HUES48 (cell line): ENCODE results near the gene DYRK1A.

Source experiments
- H3K27ac ChIP-seq: one replicate; pipeline ENCODE4 v1.7.0; 2013; ENCODE audit warnings: low read depth, low read length, inconsistent platforms
- H3K27me3 ChIP-seq: 2 replicates; pipeline ENCODE4 v1.6.1; 2013; ENCODE audit warnings: mild to moderate bottlenecking, low read length; ENCODE audit not compliant: control insufficient read depth, insufficient read depth
- H3K36me3 ChIP-seq: 2 replicates; pipeline ENCODE4 v1.6.1; 2013; ENCODE audit warnings: low read length; ENCODE audit not compliant: control insufficient read depth, insufficient read depth
- H3K4me1 ChIP-seq: 2 replicates; pipeline ENCODE4 v1.6.1; 2013; ENCODE audit warnings: mild to moderate bottlenecking, low read length; ENCODE audit not compliant: control insufficient read depth, insufficient read depth
- H3K4me3 ChIP-seq: 2 replicates; pipeline ENCODE4 v1.5.1; 2013; ENCODE audit warnings: mild to moderate bottlenecking, low read depth, low read length
- H3K9ac ChIP-seq: 2 replicates; pipeline ENCODE4 v1.6.1; 2013; ENCODE audit warnings: mild to moderate bottlenecking, low read depth, low read length, moderate library complexity
- H3K9me3 ChIP-seq: 2 replicates; pipeline ENCODE4 v1.6.1; 2013; ENCODE audit warnings: low read length; ENCODE audit not compliant: control insufficient read depth, insufficient read depth

DYRK1A gene

GRCh38 chr21:37550618-37551330 lies 184.2 kb downstream of the DYRK1A start:
- no peak overlapping the region for H3K27ac ChIP-seq
- no peak overlapping the region for H3K4me3 ChIP-seq
- no peaks in the 10 kb centered on the region for H3K27me3 ChIP-seq
- no peaks in the 10 kb centered on the region for H3K9me3 ChIP-seq
- H3K4me1 ChIP-seq, result no peaks in the 10 kb centered on the region
- no peaks in the 10 kb centered on the region for H3K36me3 ChIP-seq
- H3K9ac ChIP-seq, result no peak overlapping the region

GRCh38 chr21:37551331-37551992 lies 184.9 kb downstream of the DYRK1A start:
- Histone ChIP-seq H3K36me3 (no peaks in the 10 kb centered on the region), H3K9me3 (no peaks in the 10 kb centered on the region), H3K9ac (no peak overlapping the region), H3K27ac (no peak overlapping the region), H3K4me1 (no peaks in the 10 kb centered on the region), H3K4me3 (no peak overlapping the region), H3K27me3 (no peaks in the 10 kb centered on the region)

DNA sequence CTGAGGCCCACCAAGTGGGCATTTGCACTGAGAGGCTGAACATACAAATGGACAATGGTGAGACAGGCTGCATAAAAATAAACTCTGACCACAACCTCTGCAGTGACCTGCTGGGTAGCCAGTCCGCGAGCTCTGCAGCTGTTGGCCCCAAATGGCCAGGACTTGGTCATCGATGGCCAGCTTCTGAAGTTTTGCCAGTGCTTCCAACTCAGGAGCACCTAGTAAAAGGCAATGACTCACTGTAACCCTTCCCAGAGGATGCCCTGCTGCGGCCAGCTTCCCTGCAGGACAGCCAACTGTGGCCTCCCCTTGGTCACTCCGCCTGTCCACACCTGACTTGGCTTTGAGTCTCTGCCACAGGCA lies 185.4 kb downstream of the DYRK1A start:
- Histone ChIP-seq H3K27me3 (no peaks in the 10 kb centered on the region), H3K4me3 (no peak overlapping the region), H3K27ac (no peak overlapping the region), H3K9me3 (no peaks in the 10 kb centered on the region), H3K4me1 (no peaks in the 10 kb centered on the region), H3K36me3 (no peaks in the 10 kb centered on the region), H3K9ac (no peak overlapping the region)

- H3K27me3 ChIP-seq, result no peaks in the 10 kb centered on the region
- H3K27ac ChIP-seq, result no peak overlapping the region
- no peaks in the 10 kb centered on the region for H3K36me3 ChIP-seq
- no peaks in the 10 kb centered on the region for H3K9me3 ChIP-seq
- H3K4me1 ChIP-seq, result no peaks in the 10 kb centered on the region
- no peak overlapping the region for H3K9ac ChIP-seq
- H3K4me3 ChIP-seq, result no peak overlapping the region
These were observed 186.0 kb downstream of the DYRK1A start for GRCh38 chr21:37552496-37553029.

- Histone ChIP-seq H3K4me3 (no peak overlapping the region), H3K9ac (no peak overlapping the region), H3K27me3 (no peaks in the 10 kb centered on the region), H3K36me3 (no peaks in the 10 kb centered on the region), H3K4me1 (no peaks in the 10 kb centered on the region), H3K9me3 (no peaks in the 10 kb centered on the region), H3K27ac (no peak overlapping the region)
These were observed 186.5 kb downstream of the DYRK1A start for GRCh38 chr21:37553078-37553481.

DNA sequence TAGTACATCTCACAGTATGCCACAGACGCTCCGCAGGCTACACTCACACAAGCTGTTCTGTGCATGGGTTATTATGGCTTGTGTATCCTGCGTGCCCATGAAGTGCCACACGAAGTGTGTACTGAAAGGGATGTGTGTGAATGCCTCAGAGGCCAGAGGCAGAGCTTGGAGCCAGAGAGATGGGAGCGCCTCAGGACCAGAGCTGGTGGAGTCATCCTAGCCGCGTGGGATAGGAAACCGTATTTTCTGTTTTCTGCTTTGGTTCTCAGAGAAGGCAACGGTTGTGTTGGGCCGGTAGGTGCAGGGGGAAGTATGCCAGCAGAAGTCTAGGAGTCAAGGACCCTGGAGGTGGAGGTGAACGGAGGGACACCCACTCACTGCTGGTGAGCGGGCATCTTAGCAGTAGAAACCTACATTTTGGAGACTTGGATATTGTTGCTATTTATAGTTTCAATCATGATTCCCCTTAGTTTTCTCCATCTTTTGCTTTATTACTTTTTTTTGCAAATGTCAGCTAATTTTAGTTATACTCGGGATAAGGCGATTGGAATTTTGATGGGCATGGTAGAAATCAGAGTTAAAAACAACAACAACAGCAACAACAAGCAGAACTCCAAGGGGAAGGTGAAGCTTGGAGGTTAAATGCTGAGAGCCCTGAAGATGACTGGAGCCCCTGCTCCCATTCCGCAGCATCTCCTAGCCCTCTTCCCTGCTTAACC lies 188.2 kb downstream of the DYRK1A start:
- no peaks in the 10 kb centered on the region for H3K9me3 ChIP-seq
- no peaks in the 10 kb centered on the region for H3K27me3 ChIP-seq
- no peak overlapping the region for H3K4me3 ChIP-seq
- no peak overlapping the region for H3K9ac ChIP-seq
- H3K27ac ChIP-seq, result no peak overlapping the region
- no peaks in the 10 kb centered on the region for H3K36me3 ChIP-seq
- no peaks in the 10 kb centered on the region for H3K4me1 ChIP-seq

DNA sequence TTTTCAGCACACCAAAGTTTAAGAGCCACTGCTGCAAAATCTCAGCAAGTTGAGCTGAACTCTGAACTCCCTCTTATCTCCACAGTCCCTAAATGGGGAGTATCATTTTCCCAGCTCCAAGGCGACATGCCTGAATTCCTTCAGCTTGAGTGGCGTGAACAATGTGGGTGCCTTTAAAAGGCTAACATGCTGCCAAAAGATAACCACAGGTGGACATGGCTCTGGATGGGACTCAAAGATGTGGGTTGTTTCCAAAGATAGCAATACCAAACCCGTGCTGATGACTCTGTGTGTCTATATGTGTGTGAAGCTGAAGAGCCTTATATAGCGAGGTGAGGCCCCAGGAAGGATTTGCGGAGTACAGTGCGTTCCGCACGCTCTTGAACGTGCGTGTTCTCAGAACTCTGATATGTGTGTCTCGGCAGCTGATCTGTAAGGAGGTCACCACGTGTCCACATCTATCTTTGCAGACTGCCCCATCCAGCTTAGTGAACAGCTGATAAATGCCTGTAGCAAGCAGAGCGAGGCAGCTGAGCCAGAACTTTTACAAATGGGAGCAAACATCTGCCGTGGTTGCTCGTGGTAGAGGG lies 189.2 kb downstream of the DYRK1A start:
- no peaks in the 10 kb centered on the region for H3K4me1 ChIP-seq
- H3K9ac ChIP-seq, result no peak overlapping the region
- no peak overlapping the region for H3K4me3 ChIP-seq
- H3K36me3 ChIP-seq, result no peaks in the 10 kb centered on the region
- no peaks in the 10 kb centered on the region for H3K9me3 ChIP-seq
- no peak overlapping the region for H3K27ac ChIP-seq
- H3K27me3 ChIP-seq, result no peaks in the 10 kb centered on the region

DNA sequence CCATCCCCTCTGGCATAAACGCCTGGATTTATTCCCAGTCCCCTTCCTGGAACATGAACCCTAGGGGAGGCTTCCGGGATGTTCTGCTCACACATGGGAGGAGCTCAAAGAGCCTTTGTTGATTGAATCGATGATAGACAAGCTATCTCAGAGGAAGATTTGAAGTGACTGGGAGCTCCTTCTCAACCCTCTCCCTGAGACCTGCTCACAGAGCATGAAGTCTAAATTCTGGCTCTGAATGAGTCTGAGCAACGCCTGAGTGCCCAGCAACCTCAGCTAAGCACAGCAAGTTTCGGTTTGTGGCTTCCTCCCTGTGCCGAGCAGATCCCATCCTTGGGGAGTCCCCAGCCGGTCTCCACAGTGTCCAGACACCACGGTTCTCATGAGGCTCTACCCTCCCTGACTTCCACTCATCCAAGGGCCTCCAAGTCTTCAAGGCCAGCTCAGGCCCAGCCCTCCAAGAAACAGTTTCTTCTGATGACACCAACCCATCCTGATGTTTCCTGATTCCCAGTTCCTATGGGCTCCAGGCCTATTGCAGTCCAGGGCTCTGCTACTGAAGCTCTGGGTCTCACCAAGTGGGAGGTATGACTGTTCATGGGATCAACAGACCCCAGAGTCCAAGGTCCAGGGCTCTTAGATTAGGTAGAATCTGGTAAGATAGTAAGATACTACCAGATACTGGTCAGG lies 190.8 kb downstream of the DYRK1A start:
- no peak overlapping the region for H3K4me3 ChIP-seq

GRCh38 chr21:37558676-37559211 lies 192.2 kb downstream of the DYRK1A start:
- no peak overlapping the region for H3K9ac ChIP-seq
- no peaks in the 10 kb centered on the region for H3K36me3 ChIP-seq
- H3K27me3 ChIP-seq, result peaks cover 14% of the 10 kb centered on the region
- H3K27ac ChIP-seq, result no peak overlapping the region
- no peaks in the 10 kb centered on the region for H3K4me1 ChIP-seq
- no peak overlapping the region for H3K4me3 ChIP-seq
- H3K9me3 ChIP-seq, result no peaks in the 10 kb centered on the region

More for the DNA sequence above, 190.8 kb downstream of the DYRK1A start:
- no peaks in the 10 kb centered on the region for H3K9me3 ChIP-seq
- H3K27me3 ChIP-seq, result peaks cover 4% of the 10 kb centered on the region
- no peaks in the 10 kb centered on the region for H3K4me1 ChIP-seq
- H3K27ac ChIP-seq, result no peak overlapping the region
- no peak overlapping the region for H3K9ac ChIP-seq
- H3K36me3 ChIP-seq, result no peaks in the 10 kb centered on the region

- Histone ChIP-seq H3K9me3 (no peaks in the 10 kb centered on the region), H3K36me3 (no peaks in the 10 kb centered on the region), H3K27ac (no peak overlapping the region), H3K4me1 (peaks cover 12% of the 10 kb centered on the region), H3K27me3 (peaks cover 14% of the 10 kb centered on the region), H3K9ac (no peak overlapping the region), H3K4me3 (no peak overlapping the region)
These were observed 193.8 kb downstream of the DYRK1A start for GRCh38 chr21:37560385-37560784.
